OCI-LY1 (cell line): Measurements from ENCODE around the gene TRIM37.

Experiments
- H2AFZ ChIP-seq: fragments of 200-600 bp; sonication (generic), shearing (Covaris generic); 2 replicates; pipeline ENCODE4 v1.6.0; 2014; ENCODE audit warnings: antibody characterized with exemption, mild to moderate bottlenecking, low read length
- H3F3A ChIP-seq: fragments of 200-600 bp; sonication (generic), shearing (Covaris generic); 2 replicates; pipeline ENCODE4 v1.6.0; 2014; ENCODE audit warnings: mild to moderate bottlenecking, antibody characterized with exemption, low read length, moderate library complexity; ENCODE audit not compliant: insufficient read depth
- H3K27ac ChIP-seq: fragments of 200-600 bp; sonication (generic); 2 replicates; pipeline ENCODE4 v1.5.1; 2014; ENCODE audit warnings: low read length, mixed run types, mild to moderate bottlenecking, low read depth; ENCODE audit not compliant: poor library complexity, severe bottlenecking
- H3K27me3 ChIP-seq: fragments of 200-600 bp; sonication (generic); 2 replicates; pipeline ENCODE4 v1.6.0; 2014; ENCODE audit warnings: antibody characterized with exemption, mild to moderate bottlenecking, low read length, moderate library complexity; ENCODE audit not compliant: insufficient read depth
- H3K36me3 ChIP-seq: fragments of 200-600 bp; sonication (generic); 2 replicates; pipeline ENCODE4 v1.6.1; 2014; ENCODE audit warnings: mild to moderate bottlenecking, antibody characterized with exemption, low read length, moderate library complexity, mixed read lengths; ENCODE audit not compliant: insufficient read depth
- H3K4me1 ChIP-seq: fragments of 200-600 bp; sonication (generic); 2 replicates; pipeline ENCODE4 v1.5.1; 2014; ENCODE audit warnings: mild to moderate bottlenecking, low read length, moderate library complexity; ENCODE audit not compliant: insufficient read depth, severe bottlenecking
- H3K4me2 ChIP-seq: fragments of 200-600 bp; sonication (generic), shearing (Covaris generic); 2 replicates; pipeline ENCODE4 v1.6.1; 2014; ENCODE audit warnings: low read length
- H3K4me3 ChIP-seq: fragments of 200-600 bp; sonication (generic); 2 replicates; pipeline ENCODE4 v1.5.1; 2014; ENCODE audit warnings: low read length, low read depth, mild to moderate bottlenecking, mixed read lengths; ENCODE audit not compliant: poor library complexity, severe bottlenecking
- H3K79me2 ChIP-seq: fragments of 200-600 bp; shearing (Covaris generic); 2 replicates; pipeline ENCODE4 v1.6.1; 2016; ENCODE audit warnings: mixed run types, low read length, mixed read lengths; ENCODE audit not compliant: insufficient read depth
- H3K9ac ChIP-seq: fragments of 200-600 bp; sonication (generic), shearing (Covaris generic); 2 replicates; pipeline ENCODE4 v1.6.1; 2014; ENCODE audit warnings: mild to moderate bottlenecking, low read length, mixed read lengths
- H3K9me2 ChIP-seq: fragments of 200-600 bp; sonication (generic), shearing (Covaris generic); 2 replicates; pipeline ENCODE4 v1.6.1; 2014; ENCODE audit warnings: low read depth, mild to moderate bottlenecking, low read length, mixed read lengths
- H3K9me3 ChIP-seq: fragments of 200-600 bp; shearing (Covaris generic); 2 replicates; pipeline ENCODE4 v1.6.1; 2014; ENCODE audit warnings: low read length, mixed read lengths
- H4K20me1 ChIP-seq: fragments of 200-600 bp; sonication (generic), shearing (Covaris generic); 2 replicates; pipeline ENCODE4 v1.6.0; 2016; ENCODE audit warnings: mild to moderate bottlenecking, low read length; ENCODE audit not compliant: insufficient read depth
- CTCF ChIP-seq: fragments of 200-600 bp; sonication (generic), shearing (Covaris generic); IDR thresholded peaks from 2 replicates; pipeline ENCODE4 v1.5.1; 2017; ENCODE audit warnings: mild to moderate bottlenecking, antibody characterized with exemption, low read length, moderate library complexity, mixed read lengths
- EZH2 ChIP-seq: fragments of 200-600 bp; sonication (generic), shearing (Covaris generic); IDR thresholded peaks from 2 replicates; pipeline ENCODE4 v1.8.0; 2017; ENCODE audit warnings: borderline replicate concordance, mixed run types, mild to moderate bottlenecking, antibody characterized with exemption, low read length, moderate library complexity, mixed read lengths

TRIM37 gene

GRCh38 chr17:59011975-59012374, 94.7 kb downstream of the TRIM37 start:
- Histone ChIP-seq H3K27ac (no peak overlapping the region), H3K36me3 (peaks cover 28% of the 10 kb centered on the region), H3K27me3 (no peaks in the 10 kb centered on the region), H3K79me2 (no peaks in the 10 kb centered on the region), H4K20me1 (no peaks in the 10 kb centered on the region), H3K4me1 (no peaks in the 10 kb centered on the region), H3K4me2 (no peak overlapping the region), H3K9me3 (no peaks in the 10 kb centered on the region), H3K9me2 (no peaks in the 10 kb centered on the region), H3K4me3 (no peak overlapping the region), H3F3A (no peaks in the 10 kb centered on the region), H2AFZ (no peak overlapping the region), H3K9ac (no peak overlapping the region)
- TF ChIP-seq EZH2, result no peak
- TF ChIP-seq CTCF, result no peak

GRCh38 chr17:59010026-59010425, 96.7 kb downstream of the TRIM37 start:
- no peaks in the 10 kb centered on the region for H3K9me2 ChIP-seq
- H3K9ac ChIP-seq, result no peak overlapping the region
- peaks cover 28% of the 10 kb centered on the region for H3K36me3 ChIP-seq
- no peak overlapping the region for H3K4me2 ChIP-seq
- H3K4me3 ChIP-seq, result no peak overlapping the region
- no peaks in the 10 kb centered on the region for H3K27me3 ChIP-seq
- TF ChIP-seq EZH2 (no peak), CTCF (no peak)
- no peaks in the 10 kb centered on the region for H3F3A ChIP-seq
- H3K27ac ChIP-seq, result no peak overlapping the region
- no peaks in the 10 kb centered on the region for H3K79me2 ChIP-seq
- H3K4me1 ChIP-seq, result no peaks in the 10 kb centered on the region
- no peaks in the 10 kb centered on the region for H4K20me1 ChIP-seq
- no peak overlapping the region for H2AFZ ChIP-seq
- no peaks in the 10 kb centered on the region for H3K9me3 ChIP-seq

- TF ChIP-seq EZH2, result no peak
- TF ChIP-seq CTCF, result no peak
Measured at GRCh38 chr17:59008737-59009136, 97.9 kb downstream of the TRIM37 start.

More at GRCh38 chr17:59008737-59009136, 97.9 kb downstream of the TRIM37 start:
- Histone ChIP-seq H3K27ac (no peak overlapping the region), H3K36me3 (peaks cover 22% of the 10 kb centered on the region), H3K4me1 (no peaks in the 10 kb centered on the region), H3F3A (no peaks in the 10 kb centered on the region), H3K4me2 (no peak overlapping the region), H3K9me3 (no peaks in the 10 kb centered on the region), H4K20me1 (no peaks in the 10 kb centered on the region), H3K27me3 (no peaks in the 10 kb centered on the region), H3K9me2 (no peaks in the 10 kb centered on the region), H3K4me3 (no peak overlapping the region), H3K79me2 (no peaks in the 10 kb centered on the region), H2AFZ (no peak overlapping the region), H3K9ac (no peak overlapping the region)
